C4-2B (cell line): ENCODE measurements around the gene ZNF594.

Experiments
- H3K27ac ChIP-seq: fragments of 450-650 bp; 2 replicates; pipeline ENCODE4 v1.5.1; 2017
- ZFX ChIP-seq: fragments of 450-650 bp; IDR thresholded peaks from 2 replicates; pipeline ENCODE4 v1.6.1; 2017
- TF ChIP-seq, protein P1 (sequence below): fragments of 450-650 bp; conservative IDR thresholded peaks from 2 replicates; pipeline ENCODE4 v1.5.1; 2017; ENCODE audit warnings: mild to moderate bottlenecking

Gene ZNF594

DNA sequence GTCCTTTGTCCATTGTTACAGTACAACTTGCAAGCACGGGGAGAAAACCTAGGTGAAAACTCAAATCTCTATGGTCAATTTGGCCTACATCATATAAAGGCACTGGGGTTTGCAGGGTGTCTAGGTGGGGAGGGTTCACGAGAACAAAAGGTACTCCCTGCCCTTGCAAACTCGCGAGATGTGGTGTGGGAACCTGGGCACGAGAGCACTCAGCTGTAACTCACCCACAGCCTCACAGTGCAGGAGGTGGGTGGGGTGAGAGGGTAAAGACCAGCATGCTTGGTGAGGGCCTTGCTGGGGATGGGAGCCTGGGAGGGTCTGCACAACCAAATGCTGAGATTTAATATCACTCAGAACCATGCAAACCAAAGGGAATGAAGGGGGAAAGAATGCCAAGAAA, 18.4 kb upstream of the ZNF594 start:
- TF ChIP-seq, protein P1, sequence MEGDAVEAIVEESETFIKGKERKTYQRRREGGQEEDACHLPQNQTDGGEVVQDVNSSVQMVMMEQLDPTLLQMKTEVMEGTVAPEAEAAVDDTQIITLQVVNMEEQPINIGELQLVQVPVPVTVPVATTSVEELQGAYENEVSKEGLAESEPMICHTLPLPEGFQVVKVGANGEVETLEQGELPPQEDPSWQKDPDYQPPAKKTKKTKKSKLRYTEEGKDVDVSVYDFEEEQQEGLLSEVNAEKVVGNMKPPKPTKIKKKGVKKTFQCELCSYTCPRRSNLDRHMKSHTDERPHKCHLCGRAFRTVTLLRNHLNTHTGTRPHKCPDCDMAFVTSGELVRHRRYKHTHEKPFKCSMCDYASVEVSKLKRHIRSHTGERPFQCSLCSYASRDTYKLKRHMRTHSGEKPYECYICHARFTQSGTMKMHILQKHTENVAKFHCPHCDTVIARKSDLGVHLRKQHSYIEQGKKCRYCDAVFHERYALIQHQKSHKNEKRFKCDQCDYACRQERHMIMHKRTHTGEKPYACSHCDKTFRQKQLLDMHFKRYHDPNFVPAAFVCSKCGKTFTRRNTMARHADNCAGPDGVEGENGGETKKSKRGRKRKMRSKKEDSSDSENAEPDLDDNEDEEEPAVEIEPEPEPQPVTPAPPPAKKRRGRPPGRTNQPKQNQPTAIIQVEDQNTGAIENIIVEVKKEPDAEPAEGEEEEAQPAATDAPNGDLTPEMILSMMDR, result no peak
- TF ChIP-seq ZFX, result no peak
- no peak overlapping the region for H3K27ac ChIP-seq

DNA sequence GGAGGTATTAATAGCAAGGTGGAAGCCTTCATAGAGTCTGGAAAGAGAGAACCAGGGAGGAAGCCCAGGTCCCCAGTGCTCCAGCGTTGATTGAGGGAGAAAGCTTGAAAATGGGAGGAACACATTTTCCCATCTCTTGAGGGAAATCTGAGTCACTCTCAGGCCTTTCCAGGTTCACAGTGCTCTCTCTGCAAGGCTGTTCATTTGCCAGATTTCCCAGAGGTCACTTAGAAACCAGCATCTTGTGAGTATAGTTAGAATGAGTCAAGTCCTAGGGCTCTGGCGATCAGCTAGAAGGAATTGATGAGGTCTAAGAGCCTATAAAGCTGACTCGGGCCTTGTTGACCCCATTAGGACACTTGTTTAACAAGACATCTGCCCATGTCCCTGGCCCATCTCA, 17.7 kb upstream of the ZNF594 start:
- TF ChIP-seq, protein P1, result no peak
- TF ChIP-seq ZFX, result no peak
- H3K27ac ChIP-seq, result no peak overlapping the region

GRCh38 chr17:5203908-5204294, 12.2 kb upstream of the ZNF594 start:
- TF ChIP-seq, protein P1, result no peak
- TF ChIP-seq ZFX, result no peak
- H3K27ac ChIP-seq, result no peak overlapping the region

- TF ChIP-seq ZFX, result no peak
- TF ChIP-seq, protein P1, result no peak
Observed at GRCh38 chr17:5203178-5203907, 11.7 kb upstream of the ZNF594 start.

DNA sequence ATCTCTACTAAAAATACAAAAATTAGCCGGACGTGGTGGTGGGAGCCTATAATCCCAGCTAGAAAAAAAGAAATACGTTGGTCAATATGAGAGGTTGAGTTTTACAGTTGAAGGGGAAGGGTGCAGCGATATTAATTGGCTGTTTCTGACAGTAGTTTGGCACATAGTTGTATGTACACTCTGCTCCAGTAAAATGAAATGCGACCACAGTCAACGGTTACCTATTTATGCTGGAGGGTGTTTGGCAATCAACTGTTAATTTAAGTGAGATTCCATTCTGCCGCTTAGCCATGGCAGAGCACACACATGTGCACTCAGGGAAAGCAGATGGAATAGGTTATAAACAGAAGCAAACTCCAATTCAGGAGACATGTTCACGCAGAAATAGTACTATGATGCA, 9.3 kb upstream of the ZNF594 start:
- TF ChIP-seq, protein P1, result no peak
- no peak for TF ChIP-seq ZFX
- H3K27ac ChIP-seq, result no peak overlapping the region

More at GRCh38 chr17:5203178-5203907, 11.7 kb upstream of the ZNF594 start:
- no peak overlapping the region for H3K27ac ChIP-seq

DNA sequence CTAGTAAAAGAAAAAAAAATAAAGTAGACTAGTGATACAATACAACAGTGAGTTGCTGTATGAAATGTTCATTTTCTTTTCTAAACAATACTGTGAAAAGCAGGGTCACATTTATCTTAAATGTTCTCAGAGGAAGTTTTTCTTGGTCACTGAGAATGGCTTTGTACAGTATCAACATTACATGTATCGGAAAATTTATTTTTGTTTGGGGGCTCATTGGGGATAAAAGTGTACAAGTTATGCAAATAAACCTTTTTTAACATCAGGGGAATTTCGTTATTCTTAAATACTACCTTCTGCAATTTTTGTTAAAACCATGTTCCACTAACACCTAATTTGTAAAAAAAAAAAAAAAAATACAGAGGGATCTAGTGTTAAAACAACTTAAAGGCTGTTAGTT, 8.7 kb upstream of the ZNF594 start:
- TF ChIP-seq ZFX, result no peak
- TF ChIP-seq, protein P1, result no peak
- no peak overlapping the region for H3K27ac ChIP-seq

DNA sequence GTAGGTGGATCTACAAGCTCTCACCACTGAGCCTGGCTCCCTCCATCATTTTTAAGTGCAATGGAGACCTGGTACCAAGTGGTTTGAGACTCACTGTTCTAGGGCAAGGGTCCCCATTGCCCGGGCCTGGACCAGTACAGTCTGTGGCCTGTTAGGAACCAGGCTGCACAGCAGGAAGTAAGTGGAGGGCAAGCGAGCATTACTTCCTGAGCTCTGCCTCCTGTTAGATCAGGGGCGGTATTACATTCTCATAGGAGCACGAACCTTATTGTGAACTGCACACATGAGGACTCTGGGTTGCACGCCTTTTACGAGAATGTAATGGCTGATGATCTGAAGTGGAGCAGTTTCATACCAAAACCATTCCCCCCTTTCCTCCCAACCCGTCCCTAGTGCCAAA, 6.8 kb upstream of the ZNF594 start:
- TF ChIP-seq ZFX, result no peak
- TF ChIP-seq, protein P1, result no peak
- H3K27ac ChIP-seq, result no peak overlapping the region
